Measurements from ENCODE around the gene FAM131C. TPM values are rescaled to one million over a fixed set of nuclear protein-coding genes. Genes with fewer than 3 reads are reported as not detected.

FAM131C gene
- total and polyA plus RNA-seq, 2 donors (not counting 1 experiment from before 2014, with no cell fraction given) = 0.34 to 0.50 TPM

DNA sequence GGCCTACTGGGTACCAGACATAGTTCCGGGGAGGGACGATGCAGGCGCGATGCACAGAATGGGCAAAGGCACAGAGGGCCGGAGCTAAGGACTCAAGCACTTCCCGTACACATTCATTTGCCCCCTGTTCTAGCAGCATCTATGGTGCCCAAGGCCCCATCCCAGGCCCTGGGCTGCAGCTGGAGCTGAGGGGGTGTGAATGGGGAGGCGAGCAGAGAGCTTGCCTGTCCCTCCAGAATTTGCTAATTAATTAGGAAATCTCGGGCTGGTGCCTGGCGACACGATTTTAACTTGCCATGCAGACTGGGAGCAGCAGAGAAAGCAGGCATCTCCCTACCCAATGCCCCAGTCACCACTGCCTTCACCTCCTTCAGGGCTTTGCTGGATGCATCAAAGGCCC lies 46.5 kb upstream of the FAM131C start:
- H4K20me1 ChIP-seq (ENCODE audit: control insufficient read depth, extremely low read depth, insufficient read depth, low read length) = no peaks in the 10 kb centered on the region
- peaks cover 9% of the 10 kb centered on the region for H3K36me3 ChIP-seq (ENCODE audit: control insufficient read depth, insufficient read depth, low read length)
- DNase-seq (ENCODE audit: low read depth in 2 of 2) = no peak
- no peak overlapping the region for H3K4me2 ChIP-seq (ENCODE audit: extremely low read depth, insufficient read depth, low read length)
- H3K79me2 ChIP-seq (ENCODE audit: control insufficient read depth, insufficient read depth, low read length) = no peaks in the 10 kb centered on the region
- TF ChIP-seq, protein P1, sequence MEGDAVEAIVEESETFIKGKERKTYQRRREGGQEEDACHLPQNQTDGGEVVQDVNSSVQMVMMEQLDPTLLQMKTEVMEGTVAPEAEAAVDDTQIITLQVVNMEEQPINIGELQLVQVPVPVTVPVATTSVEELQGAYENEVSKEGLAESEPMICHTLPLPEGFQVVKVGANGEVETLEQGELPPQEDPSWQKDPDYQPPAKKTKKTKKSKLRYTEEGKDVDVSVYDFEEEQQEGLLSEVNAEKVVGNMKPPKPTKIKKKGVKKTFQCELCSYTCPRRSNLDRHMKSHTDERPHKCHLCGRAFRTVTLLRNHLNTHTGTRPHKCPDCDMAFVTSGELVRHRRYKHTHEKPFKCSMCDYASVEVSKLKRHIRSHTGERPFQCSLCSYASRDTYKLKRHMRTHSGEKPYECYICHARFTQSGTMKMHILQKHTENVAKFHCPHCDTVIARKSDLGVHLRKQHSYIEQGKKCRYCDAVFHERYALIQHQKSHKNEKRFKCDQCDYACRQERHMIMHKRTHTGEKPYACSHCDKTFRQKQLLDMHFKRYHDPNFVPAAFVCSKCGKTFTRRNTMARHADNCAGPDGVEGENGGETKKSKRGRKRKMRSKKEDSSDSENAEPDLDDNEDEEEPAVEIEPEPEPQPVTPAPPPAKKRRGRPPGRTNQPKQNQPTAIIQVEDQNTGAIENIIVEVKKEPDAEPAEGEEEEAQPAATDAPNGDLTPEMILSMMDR (conservative IDR thresholded peaks at IDR 0.05 in 1 of 2, IDR thresholded peaks at IDR 0.05 in 1 of 2; ENCODE audit: low read depth in 1 of 2, low read length in 2 of 2) = no peak
- TF ChIP-seq EZH2 (IDR thresholded peaks at IDR 0.05; ENCODE audit: low read length, missing control alignments) = no peak
- H3K9me3 ChIP-seq (ENCODE audit: control insufficient read depth, insufficient read depth, low read depth, low read length) = no peaks in the 10 kb centered on the region
- H3K27ac ChIP-seq (ENCODE audit: insufficient read depth, low read length) = no peak overlapping the region
- H3K27me3 ChIP-seq (ENCODE audit: control insufficient read depth, insufficient read depth, low read length) = no peaks in the 10 kb centered on the region
- peaks cover 4% of the 10 kb centered on the region for H3K4me1 ChIP-seq (ENCODE audit: control insufficient read depth, extremely low read depth, insufficient read depth, low read length)
- no peak overlapping the region for H3K9ac ChIP-seq (ENCODE audit: insufficient read depth, low read length)
- no peak overlapping the region for H2AFZ ChIP-seq (ENCODE audit: low read length)
- no peak overlapping the region for H3K4me3 ChIP-seq (replicated peaks in 1 of 4; ENCODE audit: control extremely low read depth in 1 of 4, insufficient read depth in 1 of 4, low read depth in 3 of 4, low read length in 4 of 4)

DNA sequence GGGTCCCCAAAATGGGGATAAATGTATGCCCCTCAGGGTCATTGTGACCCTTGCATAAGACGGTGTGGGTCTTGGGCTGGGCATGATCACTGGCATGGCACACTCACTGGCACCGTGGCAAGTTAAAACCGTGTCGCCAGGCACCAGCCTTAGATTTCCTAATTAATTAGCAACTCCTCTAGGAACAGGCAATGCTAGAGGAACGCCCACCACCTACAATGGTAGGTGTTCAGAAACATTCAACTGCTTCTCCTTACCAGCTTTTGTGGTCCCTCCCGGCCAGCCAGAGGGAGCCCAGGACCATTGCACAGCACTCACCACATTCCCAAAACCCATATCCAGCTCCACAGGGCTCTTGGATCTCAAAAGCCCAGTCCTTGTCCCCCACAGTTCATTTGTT lies 46.1 kb upstream of the FAM131C start:
- no peaks in the 10 kb centered on the region for H4K20me1 ChIP-seq (ENCODE audit: control insufficient read depth, extremely low read depth, insufficient read depth, low read length)
- no peaks in the 10 kb centered on the region for H3K27me3 ChIP-seq (ENCODE audit: control insufficient read depth, insufficient read depth, low read length)
- H3K36me3 ChIP-seq (ENCODE audit: control insufficient read depth, insufficient read depth, low read length) = peaks cover 5% of the 10 kb centered on the region
- peaks cover 4% of the 10 kb centered on the region for H3K4me1 ChIP-seq (ENCODE audit: control insufficient read depth, extremely low read depth, insufficient read depth, low read length)
- H3K4me2 ChIP-seq (ENCODE audit: extremely low read depth, insufficient read depth, low read length) = no peak overlapping the region
- no peaks in the 10 kb centered on the region for H3K9me3 ChIP-seq (ENCODE audit: control insufficient read depth, insufficient read depth, low read depth, low read length)
- no peak for DNase-seq (ENCODE audit: low read depth in 2 of 2)
- no peak overlapping the region for H3K4me3 ChIP-seq (replicated peaks in 1 of 4; ENCODE audit: control extremely low read depth in 1 of 4, insufficient read depth in 1 of 4, low read depth in 3 of 4, low read length in 4 of 4)
- no peaks in the 10 kb centered on the region for H3K79me2 ChIP-seq (ENCODE audit: control insufficient read depth, insufficient read depth, low read length)
- H3K27ac ChIP-seq (ENCODE audit: insufficient read depth, low read length) = no peak overlapping the region
- TF ChIP-seq EZH2 (IDR thresholded peaks at IDR 0.05; ENCODE audit: low read length, missing control alignments) = no peak
- TF ChIP-seq, protein P1 (conservative IDR thresholded peaks at IDR 0.05 in 1 of 2, IDR thresholded peaks at IDR 0.05 in 1 of 2; ENCODE audit: low read depth in 1 of 2, low read length in 2 of 2) = no peak
- H3K9ac ChIP-seq (ENCODE audit: insufficient read depth, low read length) = no peak overlapping the region
- no peak overlapping the region for H2AFZ ChIP-seq (ENCODE audit: low read length)

DNA sequence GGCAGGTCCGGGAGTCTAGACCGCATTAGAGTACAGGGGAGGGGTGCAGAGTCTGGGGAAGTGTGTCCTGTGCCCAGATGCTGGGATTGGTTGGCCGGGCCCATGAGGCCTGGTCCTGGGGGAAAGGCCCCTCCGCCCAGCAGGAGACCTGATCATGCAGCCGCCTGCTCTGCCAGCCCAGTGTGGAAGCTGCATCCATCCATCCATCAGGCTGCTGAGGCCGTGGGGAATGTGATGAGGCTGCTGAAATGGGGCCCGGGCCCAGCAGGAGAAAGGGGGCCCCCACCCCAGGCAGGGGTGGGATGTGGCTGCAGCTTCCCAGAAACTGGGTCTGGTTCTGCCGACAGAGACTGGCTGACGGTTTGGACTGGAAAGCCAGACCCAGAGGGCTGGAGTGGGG lies 45.3 kb upstream of the FAM131C start:
- H3K79me2 ChIP-seq (ENCODE audit: control insufficient read depth, insufficient read depth, low read length) = no peaks in the 10 kb centered on the region
- H4K20me1 ChIP-seq (ENCODE audit: control insufficient read depth, extremely low read depth, insufficient read depth, low read length) = no peaks in the 10 kb centered on the region
- H3K27ac ChIP-seq (ENCODE audit: insufficient read depth, low read length) = no peak overlapping the region
- no peak overlapping the region for H3K4me2 ChIP-seq (ENCODE audit: extremely low read depth, insufficient read depth, low read length)
- no peak overlapping the region for H3K4me3 ChIP-seq (replicated peaks in 1 of 4; ENCODE audit: control extremely low read depth in 1 of 4, insufficient read depth in 1 of 4, low read depth in 3 of 4, low read length in 4 of 4)
- H3K36me3 ChIP-seq (ENCODE audit: control insufficient read depth, insufficient read depth, low read length) = peaks cover 2% of the 10 kb centered on the region
- H3K9me3 ChIP-seq (ENCODE audit: control insufficient read depth, insufficient read depth, low read depth, low read length) = no peaks in the 10 kb centered on the region
- DNase-seq (ENCODE audit: low read depth in 2 of 2) = no peak
- TF ChIP-seq, protein P1 (conservative IDR thresholded peaks at IDR 0.05 in 1 of 2, IDR thresholded peaks at IDR 0.05 in 1 of 2; ENCODE audit: low read depth in 1 of 2, low read length in 2 of 2) = no peak
- no peak for TF ChIP-seq EZH2 (IDR thresholded peaks at IDR 0.05; ENCODE audit: low read length, missing control alignments)
- no peaks in the 10 kb centered on the region for H3K27me3 ChIP-seq (ENCODE audit: control insufficient read depth, insufficient read depth, low read length)
- H3K4me1 ChIP-seq (ENCODE audit: control insufficient read depth, extremely low read depth, insufficient read depth, low read length) = peaks cover 4% of the 10 kb centered on the region
- H3K9ac ChIP-seq (ENCODE audit: insufficient read depth, low read length) = no peak overlapping the region
- no peak overlapping the region for H2AFZ ChIP-seq (ENCODE audit: low read length)

Measured in fibroblast of lung (primary cell).